Osteoblast (primary cell): Measurements from ENCODE around the gene CA14. TPM values are rescaled to one million over a fixed set of nuclear protein-coding genes. Genes with fewer than 3 reads are reported as not detected.

Source experiments
- DNase-seq: peaks from one replicate; pipeline ENCODE4 v3.0.0; 2011; ENCODE audit warnings: low spot score, mixed read lengths; ENCODE audit not compliant: insufficient read length; ENCODE audit errors: missing footprints
- H2AFZ ChIP-seq: 2 replicates; pipeline ENCODE4 v1.6.0; 2011; ENCODE audit warnings: mild to moderate bottlenecking, low read length
- H3K27ac ChIP-seq: 2 replicates; pipeline ENCODE4 v1.5.1; 2011; ENCODE audit warnings: mild to moderate bottlenecking, low read depth, low read length, moderate library complexity
- H3K27me3 ChIP-seq: 2 replicates; pipeline ENCODE4 v1.6.0; 2012; ENCODE audit warnings: mild to moderate bottlenecking, control low read depth, inconsistent platforms, low read length, moderate library complexity; ENCODE audit not compliant: insufficient read depth
- H3K36me3 ChIP-seq: 2 replicates; pipeline ENCODE4 v1.5.1; 2011; ENCODE audit warnings: mild to moderate bottlenecking, low read length, control low read depth, moderate library complexity; ENCODE audit not compliant: insufficient read depth
- H3K4me1 ChIP-seq: 2 replicates; pipeline ENCODE4 v1.5.1; 2011; ENCODE audit warnings: mild to moderate bottlenecking, low read length, control low read depth, moderate library complexity; ENCODE audit not compliant: insufficient read depth
- H3K4me2 ChIP-seq: 2 replicates; pipeline ENCODE4 v1.6.0; 2011; ENCODE audit warnings: mild to moderate bottlenecking, low read length; ENCODE audit not compliant: insufficient read depth
- H3K4me3 ChIP-seq: fragments of 200-600 bp; sonication (generic); 3 replicates; pipeline ENCODE4 v1.5.1; 2012; ENCODE audit warnings: mild to moderate bottlenecking, low read length, inconsistent platforms; ENCODE audit not compliant: insufficient read depth
- H3K79me2 ChIP-seq: 2 replicates; pipeline ENCODE4 v1.6.0; 2012; ENCODE audit warnings: mild to moderate bottlenecking, low read length, control low read depth, inconsistent platforms; ENCODE audit not compliant: insufficient read depth
- H3K9me3 ChIP-seq: 2 replicates; pipeline ENCODE4 v1.5.1; 2011; ENCODE audit warnings: low read depth, low read length, control low read depth
- H4K20me1 ChIP-seq: 2 replicates; pipeline ENCODE4 v1.6.0; 2012; ENCODE audit warnings: mild to moderate bottlenecking, low read length, control low read depth; ENCODE audit not compliant: insufficient read depth
- CTCF ChIP-seq: IDR thresholded peaks from 2 replicates; pipeline ENCODE4 v1.5.1; 2011; ENCODE audit warnings: mild to moderate bottlenecking, low read depth, low read length, moderate library complexity; ENCODE audit errors: extremely low read depth
- total RNA-seq: library from RNA; depleted of rRNA; stranded (reverse); fragments of >200 nt; gene quantifications from 2 replicates; pipeline ENCODE4 v1.2.3, GENCODE V29; 2012

The CA14 gene
- total RNA-seq, 1 donor, result not detected

- Histone ChIP-seq H3K4me2 (peak overlapping the region; percentile 98), H3K4me3 (peak overlapping the region; percentile 90), H2AFZ (peak overlapping the region; percentile 98)
These were observed 25.7 kb downstream of the CA14 start for GRCh38 chr1:150283260-150283659.

GRCh38 chr1:150288382-150288781 lies 30.8 kb downstream of the CA14 start:
- H3K79me2 ChIP-seq, result peaks cover 4% of the 10 kb centered on the region
- H3K27me3 ChIP-seq, result no peaks in the 10 kb centered on the region
- DNase-seq, result no peak
- H3K9me3 ChIP-seq, result no peaks in the 10 kb centered on the region
- H2AFZ ChIP-seq, result no peak overlapping the region
- no peak for TF ChIP-seq CTCF
- peaks cover 6% of the 10 kb centered on the region for H3K4me1 ChIP-seq
- peaks cover 17% of the 10 kb centered on the region for H3K36me3 ChIP-seq
- H3K4me2 ChIP-seq, result no peak overlapping the region
- no peak overlapping the region for H3K4me3 ChIP-seq
- no peak overlapping the region for H3K27ac ChIP-seq
- H4K20me1 ChIP-seq, result no peaks in the 10 kb centered on the region

More at GRCh38 chr1:150283260-150283659, 25.7 kb downstream of the CA14 start:
- Histone ChIP-seq H3K9me3 (no peaks in the 10 kb centered on the region), H4K20me1 (no peaks in the 10 kb centered on the region), H3K27ac (peak overlapping the region; percentile 84), H3K36me3 (peaks cover 30% of the 10 kb centered on the region), H3K79me2 (peaks cover 12% of the 10 kb centered on the region), H3K4me1 (peaks cover 24% of the 10 kb centered on the region), H3K27me3 (no peaks in the 10 kb centered on the region)
- TF ChIP-seq CTCF, result no peak
- no peak for DNase-seq

GRCh38 chr1:150288822-150289221 lies 31.2 kb downstream of the CA14 start:
- Histone ChIP-seq H3K79me2 (peaks cover 6% of the 10 kb centered on the region), H3K9me3 (no peaks in the 10 kb centered on the region), H3K4me1 (peaks cover 5% of the 10 kb centered on the region), H3K36me3 (peaks cover 17% of the 10 kb centered on the region), H3K4me2 (no peak overlapping the region), H3K27ac (no peak overlapping the region), H4K20me1 (no peaks in the 10 kb centered on the region), H3K4me3 (no peak overlapping the region), H2AFZ (no peak overlapping the region), H3K27me3 (no peaks in the 10 kb centered on the region)
- no peak for DNase-seq
- TF ChIP-seq CTCF, result no peak

GRCh38 chr1:150293433-150294253 lies 36.1 kb downstream of the CA14 start, which contains the start of gene MRPS21:
TSS of gene MRPS21 (plus strand) at chr1:150293861. CDS start at chr1:150294367, 506 bp downstream.
- peak within 1 kb of the TSS; percentile 85 for H3K4me2 ChIP-seq
- peaks cover 12% of the 10 kb centered on the region for H3K4me1 ChIP-seq
- peak within 1 kb of the TSS; percentile 93 for H3K4me3 ChIP-seq
- peaks cover 38% of the 10 kb centered on the region for H3K79me2 ChIP-seq
- H3K27ac ChIP-seq, result peak within 1 kb of the TSS; percentile 97
- no peak for TF ChIP-seq CTCF
- H4K20me1 ChIP-seq, result no peaks in the 10 kb centered on the region
- no peaks in the 10 kb centered on the region for H3K9me3 ChIP-seq
- DNase-seq, result peak; percentile 88
- peaks cover 28% of the 10 kb centered on the region for H3K36me3 ChIP-seq
- no peaks in the 10 kb centered on the region for H3K27me3 ChIP-seq
- H2AFZ ChIP-seq, result peak within 1 kb of the TSS; percentile 97
